H1 (cell line): ENCODE measurements around the gene RRAD. TPM values are rescaled to one million over a fixed set of nuclear protein-coding genes. Genes with fewer than 3 reads are reported as not detected.

ENCODE experiments used
- CHD1 ChIP-seq: IDR thresholded peaks from 2 replicates; pipeline ENCODE4 v1.6.1; 2012; ENCODE audit warnings: low read depth, low read length, improper control_type of control experiment
- CHD7 ChIP-seq: fragments of 300-600 bp; sonication (generic); IDR thresholded peaks from 2 replicates; pipeline ENCODE4 v1.7.1; 2012; ENCODE audit warnings: low read length, moderate library complexity, mild to moderate bottlenecking, inconsistent platforms; ENCODE audit not compliant: insufficient replicate concordance
- E2F6 ChIP-seq: IDR thresholded peaks from 2 replicates; pipeline ENCODE4 v1.6.1; 2012; ENCODE audit warnings: inconsistent platforms
- RAD21 ChIP-seq, 2 experiments: IDR thresholded peaks in 1 of 2; conservative IDR thresholded peaks in 1 of 2; 2 replicates each; pipeline ENCODE4 v1.6.1; 2011; ENCODE audit warnings: low read depth in 2 of 2, low read length in 2 of 2, improper control_type of control experiment in 1 of 2, inconsistent platforms in 1 of 2, mild to moderate bottlenecking in 1 of 2, moderate library complexity in 1 of 2
- RXRA ChIP-seq: IDR thresholded peaks from 2 replicates; pipeline ENCODE4 v1.6.1; 2011; ENCODE audit warnings: low read depth, mild to moderate bottlenecking, low read length, moderate library complexity; ENCODE audit not compliant: insufficient read depth
- polyA plus RNA-seq, 7 experiments: library from polyadenylated mRNA; depleted of rRNA in 3 of 7; stranded (reverse) in 5 of 7; unstranded in 2 of 7; fragments of >200 nt in 5 of 7; fragments of 200-250 nt in 2 of 7; gene quantifications; 1 replicate in 5 of 7; 2 replicates in 1 of 7; 4 replicates in 1 of 7; pipeline versions ENCODE4 v1.2.1 to v1.2.3, GENCODE V29; 2011 to 2013; ENCODE audit warnings: missing spikeins in 2 of 7, mixed read lengths in 2 of 7
- total RNA-seq: library from RNA; stranded (reverse); fragmentation: NEBNext Ultra II Directional; extraction: Animal tissue kit (Norgen Biotek cat#: 25700); gene quantifications from 2 replicates; pipeline ENCODE4 v1.2.1, GENCODE V29; 2021

Gene RRAD
- total and polyA plus RNA-seq, 2 of the 8 experiments (the other 6 are each of a cell fraction or from before 2014, with no cell fraction given): 0.17 TPM; not detected in 1

GRCh38 chr16:66900721-66901441 lies 24.5 kb downstream of the RRAD start (continued):
- TF ChIP-seq CHD7: no peak
- no peak for TF ChIP-seq E2F6
- no peak for TF ChIP-seq CHD1
- no peak for TF ChIP-seq RXRA
- no peak for TF ChIP-seq RAD21 (IDR thresholded peaks at IDR 0.05 in 1 of 2, conservative IDR thresholded peaks at IDR 0.05 in 1 of 2; ENCODE audit: low read depth in 2 of 2, low read length in 2 of 2)
- TF ChIP-seq, all 59 proteins: peak for 0
